Natural killer cell (primary cell): Measurements from ENCODE around the gene CRB3. TPM values are rescaled to one million over a fixed set of nuclear protein-coding genes. Genes with fewer than 3 reads are reported as not detected.

Source experiments
- ATAC-seq, 3 donors: fragments of 150-1000 bp in 2 of 3; fragments of 200-7000 bp in 1 of 3; cut with Tn5 transposase; 1 replicate in 1 of 3; 2 replicates in 2 of 3; pipeline ENCODE4 v1.10.0; 2021; ENCODE audit warnings: mild to moderate bottlenecking in 2 of 3, moderate library complexity in 2 of 3
- DNase-seq, 2 donors: peaks; one replicate each; pipeline versions ENCODE4 v3.0.0 to v3.0.0-alpha.2; 2013 to 2021; ENCODE audit warnings: mixed read lengths in 1 of 2
- H3K27ac ChIP-seq: one replicate; pipeline ENCODE4 v1.5.1; 2013; ENCODE audit warnings: mild to moderate bottlenecking, low read length
- H3K27me3 ChIP-seq: one replicate; pipeline ENCODE4 v1.6.1; 2013; ENCODE audit warnings: low read length; ENCODE audit not compliant: control insufficient read depth, insufficient read depth
- H3K36me3 ChIP-seq: one replicate; pipeline ENCODE4 v1.6.1; 2013; ENCODE audit warnings: low read length; ENCODE audit not compliant: control insufficient read depth, insufficient read depth
- H3K4me1 ChIP-seq: one replicate; pipeline ENCODE4 v1.6.1; 2013; ENCODE audit warnings: low read length; ENCODE audit not compliant: control insufficient read depth, insufficient read depth
- H3K4me3 ChIP-seq: one replicate; pipeline ENCODE4 v1.5.1; 2013; ENCODE audit warnings: low read length
- H3K9me3 ChIP-seq: one replicate; pipeline ENCODE4 v1.6.1; 2013; ENCODE audit warnings: low read length; ENCODE audit not compliant: control insufficient read depth, insufficient read depth
- H3K27ac Mint-ChIP-seq, 2 donors: one replicate each; pipeline ENCODE4 v1.8.0; 2022; ENCODE audit warnings: mild to moderate bottlenecking in 2 of 2, mixed read lengths in 2 of 2, moderate library complexity in 1 of 2
- H3K27me3 Mint-ChIP-seq, 2 donors: one replicate each; pipeline ENCODE4 v1.8.0; 2022; ENCODE audit warnings: low read depth in 2 of 2, mixed read lengths in 2 of 2
- H3K36me3 Mint-ChIP-seq: one replicate; pipeline ENCODE4 v1.8.0; 2022; ENCODE audit warnings: mixed read lengths
- H3K4me1 Mint-ChIP-seq, 2 donors: one replicate each; pipeline ENCODE4 v1.8.0; 2022; ENCODE audit warnings: mixed read lengths in 2 of 2
- H3K4me3 Mint-ChIP-seq: one replicate; pipeline ENCODE4 v1.8.0; 2022; ENCODE audit warnings: mild to moderate bottlenecking, moderate library complexity, mixed read lengths
- H3K9me3 Mint-ChIP-seq, 2 donors: one replicate each; pipeline ENCODE4 v1.8.0; 2022; ENCODE audit warnings: mixed read lengths in 2 of 2
- CTCF ChIP-seq: fragments of 200-600 bp; IDR thresholded peaks from one replicate; pipeline ENCODE4 v1.8.0; 2022; ENCODE audit warnings: antibody characterized with exemption
- WGBS: methylation state at CpG from one replicate; pipeline ENCODE4 v1.1.7; 2013; ENCODE audit warnings: missing lambda C conversion rate; ENCODE audit not compliant: insufficient coverage; 5-methylcytosine and 5-hydroxymethylcytosine counted together
- intact Hi-C: fragments of 100-400 bp; cut with micrococcal nuclease; formaldehyde crosslinking; loops from one replicate; pipeline ENCODE4 v1.14.2; 2022
- total RNA-seq, 4 donors: library from RNA; stranded (reverse); fragments of 120-200 nt in 1 of 4; gene quantifications; one replicate each; pipeline versions ENCODE4 v1.2.3 to v1.2.4, GENCODE V29; 2013 to 2022

CRB3 gene
- total RNA-seq, 3 donors from 2014 or later (not counting 1 experiment from before 2014, with no cell fraction given) = 0.59 to 1.1 TPM; not detected in 1

GRCh38 chr19:6514089-6514488 is 50.0 kb downstream of the CRB3 start:
- H3K9me3 ChIP-seq = no peaks in the 10 kb centered on the region
- intact Hi-C loops = no loop called here
- Mint-ChIP-seq H3K4me1 (peaks cover 28 to 35% of the 10 kb centered on the region in 2 donors), H3K27me3 (no peaks in the 10 kb centered on the region), H3K9me3 (no peaks in the 10 kb centered on the region), H3K27ac (no peak overlapping the region), H3K4me3 (peak overlapping the region; percentile 50), H3K36me3 (no peaks in the 10 kb centered on the region)
- no peaks in the 10 kb centered on the region for H3K27me3 ChIP-seq
- no peak overlapping the region for H3K27ac ChIP-seq
- DNase-seq (no peak), ATAC-seq (no peak)
- peaks cover 33% of the 10 kb centered on the region for H3K4me1 ChIP-seq
- no peak for TF ChIP-seq CTCF
- H3K36me3 ChIP-seq = no peaks in the 10 kb centered on the region
- H3K4me3 ChIP-seq = no peak overlapping the region
- WGBS = 88% methylated on average over 8 of the region's 9 CpGs

GRCh38 chr19:6514926-6515544 is 51.0 kb downstream of the CRB3 start:
- Histone ChIP-seq H3K27ac (no peak overlapping the region), H3K4me3 (no peak overlapping the region), H3K36me3 (no peaks in the 10 kb centered on the region), H3K9me3 (no peaks in the 10 kb centered on the region), H3K4me1 (peaks cover 33% of the 10 kb centered on the region), H3K27me3 (no peaks in the 10 kb centered on the region)
- DNase-seq (no peak), ATAC-seq (no peak)
- intact Hi-C loops = loop anchor here (5.0 kb wide), 1 partner anchor 222 kb away; the partner anchor contains the start of genes GPR108 and TRIP10
- Mint-ChIP-seq H3K27me3 (no peaks in the 10 kb centered on the region), H3K27ac (peak overlapping the region in 1 of 2 donors; percentile 41), H3K4me3 (peak overlapping the region; percentile 63), H3K9me3 (no peaks in the 10 kb centered on the region), H3K4me1 (peaks cover 28 to 35% of the 10 kb centered on the region in 2 donors), H3K36me3 (no peaks in the 10 kb centered on the region)
- 90% methylated on average over 14 of the region's 15 CpGs for WGBS
- no peak for TF ChIP-seq CTCF

- intact Hi-C loops = loop anchor here (1.0 to 5.0 kb wide), 2 partner anchors 221 to 347 kb away; partner anchors contain the start of genes GPR108 and TRIP10
Measured at GRCh38 chr19:6516018-6516658, 52.1 kb downstream of the CRB3 start.

More at GRCh38 chr19:6516018-6516658, 52.1 kb downstream of the CRB3 start:
- peak overlapping the region; percentile 67 to 97 for H3K27ac Mint-ChIP-seq
- H3K36me3 ChIP-seq = no peaks in the 10 kb centered on the region
- DNase-seq (peak; percentile 54 to 84), ATAC-seq (peak; percentile 62 to 68 (median 67))
- H3K27ac ChIP-seq = no peak overlapping the region
- WGBS = 1% methylated on average over 26 of the region's 26 CpGs
- no peak for TF ChIP-seq CTCF
- H3K9me3 ChIP-seq = no peaks in the 10 kb centered on the region
- H3K4me1 ChIP-seq = peaks cover 33% of the 10 kb centered on the region
- peaks cover 28 to 35% of the 10 kb centered on the region in 2 donors for H3K4me1 Mint-ChIP-seq
- no peaks in the 10 kb centered on the region for H3K9me3 Mint-ChIP-seq
- H3K27me3 ChIP-seq = no peaks in the 10 kb centered on the region
- no peaks in the 10 kb centered on the region for H3K36me3 Mint-ChIP-seq
- no peaks in the 10 kb centered on the region for H3K27me3 Mint-ChIP-seq
- peak overlapping the region; percentile 89 for H3K4me3 ChIP-seq
- peak overlapping the region; percentile 95 for H3K4me3 Mint-ChIP-seq

Other genes starting within 250 kb of the CRB3 start
- gene MLLT1, start 184.3 kb upstream of the CRB3 start, total RNA-seq = 10 to 100 TPM; 30.2 to 43.8 (median 36.6) TPM
- under 1 TPM in 2 of 3 donors, not detected in 1; 0.25 to 0.35 TPM for gene ACER1, start 130.7 kb upstream of the CRB3 start, total RNA-seq
- 10 to 100 TPM; 40.8 to 61.4 (median 46.1) TPM for gene CLPP, start 102.7 kb upstream of the CRB3 start, total RNA-seq
- 10 to 100 TPM; 23.7 to 30.4 (median 25.9) TPM for gene ALKBH7, start 91.5 kb upstream of the CRB3 start, total RNA-seq
- gene PSPN, start 88.3 kb upstream of the CRB3 start, total RNA-seq = 1 to 10 TPM in 2 of 3 donors, under 1 TPM in 1; 0.82 to 1.1 (median 1.0) TPM
- gene GTF2F1, start 71.1 kb upstream of the CRB3 start, total RNA-seq = 10 to 100 TPM; 56.6 to 63.9 (median 63.9) TPM
- 100 to 1,000 TPM; 160 to 192 (median 165) TPM for gene KHSRP, start 39.5 kb upstream of the CRB3 start, total RNA-seq
- not detected for gene SLC25A41, start 30.5 kb upstream of the CRB3 start, total RNA-seq
- gene SLC25A23, start 4.5 kb upstream of the CRB3 start, total RNA-seq = 10 to 100 TPM in 1 of 3 donors, 1 to 10 TPM in 2; 7.8 to 10.5 (median 8.7) TPM
- gene DENND1C, start 17.5 kb downstream of the CRB3 start, total RNA-seq = 100 to 1,000 TPM; 175 to 197 (median 188) TPM
- 1 to 10 TPM in 2 of 3 donors, under 1 TPM in 1; 0.40 to 2.6 (median 1.8) TPM for gene TUBB4A, start 38.0 kb downstream of the CRB3 start, total RNA-seq
- gene TNFSF9, start 66.8 kb downstream of the CRB3 start, total RNA-seq = 1 to 10 TPM; 3.3 to 6.0 (median 5.6) TPM
- 1 to 10 TPM in 2 of 3 donors, under 1 TPM in 1; 0.52 to 1.2 (median 1.2) TPM for gene CD70, start 126.9 kb downstream of the CRB3 start, total RNA-seq
- 10 to 100 TPM; 10.8 to 20.0 (median 11.8) TPM for gene TNFSF14, start 205.9 kb downstream of the CRB3 start, total RNA-seq